Measurements from ENCODE around the gene NTNG2.

NTNG2 gene

GRCh38 chr9:132236662-132237311, 74.9 kb downstream of the NTNG2 start:
- no peak for DNase-seq (ENCODE audit: low read depth in 2 of 2)

- no peak for DNase-seq (ENCODE audit: low read depth in 2 of 2)
Measured at GRCh38 chr9:132237481-132237880, 75.6 kb downstream of the NTNG2 start.

GRCh38 chr9:132238026-132238972, 76.4 kb downstream of the NTNG2 start:
- no peak for DNase-seq (ENCODE audit: low read depth in 2 of 2)

- no peak for DNase-seq (ENCODE audit: low read depth in 2 of 2)
Measured at GRCh38 chr9:132238992-132239391, 77.1 kb downstream of the NTNG2 start.

GRCh38 chr9:132239518-132239917, 77.7 kb downstream of the NTNG2 start:
- DNase-seq (ENCODE audit: low read depth in 2 of 2) = no peak

GRCh38 chr9:132239999-132240840, 78.4 kb downstream of the NTNG2 start:
- DNase-seq (ENCODE audit: low read depth in 2 of 2) = no peak

- DNase-seq (ENCODE audit: low read depth in 2 of 2) = peak; percentile 95 to 97
Measured at GRCh38 chr9:132240841-132241482, 79.1 kb downstream of the NTNG2 start.

GRCh38 chr9:132241483-132241839, 79.6 kb downstream of the NTNG2 start:
- DNase-seq (ENCODE audit: low read depth in 2 of 2) = no peak

GRCh38 chr9:132241840-132242620, 80.2 kb downstream of the NTNG2 start:
- DNase-seq (ENCODE audit: low read depth in 2 of 2) = peak in 1 of 2 donors; percentile 27

- DNase-seq (ENCODE audit: low read depth in 2 of 2) = no peak
Measured at GRCh38 chr9:132242621-132243155, 80.8 kb downstream of the NTNG2 start.

- no peak for DNase-seq (ENCODE audit: low read depth in 2 of 2)
Measured at GRCh38 chr9:132243156-132244074, 81.6 kb downstream of the NTNG2 start.

- no peak for DNase-seq (ENCODE audit: low read depth in 2 of 2)
Measured at GRCh38 chr9:132244582-132245455, 83.0 kb downstream of the NTNG2 start.

GRCh38 chr9:132245465-132245864, 83.6 kb downstream of the NTNG2 start:
- DNase-seq (ENCODE audit: low read depth in 2 of 2) = no peak

GRCh38 chr9:132247942-132248341, 86.1 kb downstream of the NTNG2 start:
- no peak for DNase-seq (ENCODE audit: low read depth in 2 of 2)

GRCh38 chr9:132249123-132249522, 87.3 kb downstream of the NTNG2 start:
- no peak for DNase-seq (ENCODE audit: low read depth in 2 of 2)

- no peak for DNase-seq (ENCODE audit: low read depth in 2 of 2)
Measured at GRCh38 chr9:132249690-132250089, 87.8 kb downstream of the NTNG2 start.

GRCh38 chr9:132250324-132251262, 88.7 kb downstream of the NTNG2 start:
- no peak for DNase-seq (ENCODE audit: low read depth in 2 of 2)

Measured in activated CD4-positive, alpha-beta T cell treated with anti-CD3 and anti-CD28 coated beads for 24 hours (primary cell).